Stimulated activated CD4-positive, alpha-beta T cell treated with anti-CD3 and anti-CD28 coated beads, Interleukin-12 subunit alpha, Interleukin-12 subunit beta, amount 100 ng/mL, for 48 hours (primary cell): ENCODE data around the gene ZNF574.
A peak's percentile ranks its signal among the peaks of the same experiment; 100 is the strongest.

Source experiments
- DNase-seq, 3 donors: peaks; one replicate each; pipeline ENCODE4 v3.0.0-alpha.2; 2020; ENCODE audit warnings: low read depth in 2 of 3, low spot score in 1 of 3

ZNF574 gene

DNA sequence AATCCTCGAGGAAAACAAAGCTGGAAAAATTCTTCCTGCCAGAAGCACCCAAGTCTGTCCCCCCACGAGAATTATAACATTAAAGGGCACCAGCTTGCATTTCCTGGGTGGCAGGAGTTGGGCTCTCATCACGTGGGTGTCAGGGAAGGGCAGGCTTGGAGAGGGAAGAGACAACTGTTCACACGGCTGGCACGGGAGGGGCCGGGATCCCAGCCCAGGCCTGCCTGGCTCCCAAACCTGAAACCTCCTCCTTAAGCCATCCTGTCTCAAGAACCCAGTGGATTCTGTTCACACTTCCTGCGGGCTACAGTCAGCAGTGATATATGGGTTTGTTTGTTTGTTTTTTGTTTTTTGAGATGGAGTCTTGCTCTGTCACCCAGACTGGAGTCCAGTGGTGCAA is 18.1 kb upstream of the ZNF574 start:
- no peak for DNase-seq

GRCh38 chr19:42059196-42059595 is 16.8 kb upstream of the ZNF574 start:
- DNase-seq, result no peak

- no peak for DNase-seq
These were observed 15.8 kb upstream of the ZNF574 start for GRCh38 chr19:42060117-42060516.

DNA sequence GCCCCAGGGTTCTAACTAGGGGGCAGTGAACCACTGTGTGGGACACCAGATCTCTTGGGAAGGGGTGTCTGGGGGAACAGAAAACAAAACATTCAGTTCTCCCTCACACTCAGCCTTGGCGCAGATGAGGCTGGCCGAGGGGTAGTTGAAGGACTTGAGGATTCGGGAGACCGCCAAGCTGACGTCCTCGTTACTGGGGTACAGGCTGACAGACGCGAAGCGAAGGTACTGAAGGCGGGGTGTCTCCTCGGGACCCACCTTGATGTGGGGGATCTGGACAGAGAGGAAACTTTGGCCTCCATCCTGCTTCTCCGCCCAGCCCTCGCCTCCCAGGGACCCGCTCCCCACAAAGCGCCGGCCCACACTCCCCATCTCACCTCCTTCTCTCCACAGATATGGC is 13.6 kb upstream of the ZNF574 start:
- no peak for DNase-seq

DNA sequence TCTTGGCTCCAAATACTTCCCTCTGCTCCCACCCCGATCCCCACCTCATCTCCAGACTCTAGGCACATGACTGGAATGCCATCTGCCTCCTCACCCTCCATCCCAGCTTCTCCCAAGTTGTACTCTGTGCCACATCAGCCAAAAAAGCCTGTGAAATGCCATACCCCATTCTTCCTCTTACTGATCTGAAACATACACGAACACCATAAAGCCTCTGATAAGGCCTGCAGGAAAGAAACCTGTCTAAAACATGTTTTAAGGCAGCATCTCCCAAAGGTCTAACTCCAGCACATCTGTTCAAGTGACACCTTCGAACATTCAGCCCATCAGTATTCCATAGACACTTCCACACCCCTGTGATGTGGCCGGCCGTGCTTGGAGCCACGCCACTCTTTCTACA is 11.5 kb upstream of the ZNF574 start:
- DNase-seq, result no peak

DNA sequence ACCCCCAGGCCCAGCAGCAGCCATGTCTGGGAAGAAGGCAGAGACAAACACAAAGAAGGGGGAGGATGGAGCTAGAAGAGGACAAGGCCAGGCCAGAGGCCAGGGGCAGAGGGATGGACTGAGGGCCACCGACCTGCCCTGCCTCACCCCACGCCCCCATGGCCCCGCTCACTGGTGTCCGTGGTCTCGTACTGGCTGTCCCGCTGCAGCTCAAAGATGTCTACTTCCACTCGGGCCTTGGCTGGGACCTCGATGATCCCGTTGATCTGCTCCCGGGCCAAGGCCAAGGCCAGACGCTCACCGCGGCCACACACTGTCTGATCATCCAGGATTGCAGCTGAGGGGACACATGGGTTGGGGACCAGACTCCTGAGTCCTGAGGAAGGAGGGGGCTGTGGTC is 10.9 kb upstream of the ZNF574 start:
- no peak for DNase-seq

- no peak for DNase-seq
These were observed 10.5 kb upstream of the ZNF574 start for GRCh38 chr19:42065511-42065910.

DNA sequence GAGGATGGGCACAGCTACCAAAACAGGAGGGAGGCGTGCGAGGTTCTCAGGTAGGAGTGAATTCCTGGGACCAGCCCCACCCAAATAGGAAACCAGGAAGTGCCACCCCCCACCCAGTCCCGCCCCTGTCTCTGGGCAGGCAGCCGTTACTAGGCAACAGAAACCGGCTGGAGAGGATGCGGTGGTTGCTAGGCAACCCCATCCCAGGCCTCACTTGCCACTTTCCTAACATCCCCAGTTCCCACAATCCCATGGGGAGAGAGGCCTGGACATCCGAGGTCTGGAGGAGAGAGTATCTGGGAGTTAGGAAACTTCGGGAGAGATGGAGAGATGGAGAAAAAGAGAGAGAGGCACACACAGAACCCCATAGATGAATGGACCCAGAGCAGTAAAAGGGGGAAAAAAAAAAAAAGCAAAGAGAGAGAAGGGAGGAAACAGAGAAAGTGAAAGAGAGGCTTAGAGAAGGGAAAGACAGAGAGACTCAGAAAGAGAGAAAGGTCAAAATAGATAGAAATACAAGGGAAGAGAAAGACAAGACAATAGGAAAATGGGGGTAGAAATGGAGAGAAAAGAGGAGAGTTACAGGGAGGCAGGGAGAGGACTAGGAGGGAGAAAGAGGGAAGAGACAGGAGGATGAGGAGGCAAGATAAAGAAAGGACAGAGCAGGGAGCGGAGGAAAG is 9.8 kb upstream of the ZNF574 start:
- no peak for DNase-seq

DNA sequence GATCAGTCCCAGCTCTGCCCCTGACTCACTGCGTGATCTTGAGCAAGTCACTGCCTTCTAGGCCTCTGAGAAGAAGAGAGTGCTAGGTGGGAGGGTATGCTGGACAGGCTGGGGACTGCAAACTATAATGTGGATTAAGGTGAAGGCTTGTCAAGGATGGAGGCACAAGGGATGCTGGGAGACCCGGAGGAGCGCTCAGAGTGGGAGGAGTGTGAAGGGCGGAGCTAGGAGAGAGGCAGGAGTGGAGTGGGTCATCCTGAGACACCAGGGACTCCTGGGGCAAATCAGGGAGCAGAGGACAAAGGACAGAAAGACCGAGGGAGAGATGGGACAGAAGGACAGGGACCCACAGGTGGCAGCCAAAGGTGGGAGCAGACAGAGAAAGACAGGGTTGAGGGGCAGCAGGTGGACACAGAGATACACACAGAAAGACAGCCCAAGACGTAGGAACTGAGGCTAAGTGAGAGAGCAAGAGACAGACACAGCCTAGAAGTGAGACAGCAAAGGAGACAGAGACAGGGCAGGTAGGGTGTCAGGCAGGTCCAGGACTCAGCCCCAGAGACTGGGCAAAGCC is 8.6 kb upstream of the ZNF574 start:
- DNase-seq, result no peak

DNA sequence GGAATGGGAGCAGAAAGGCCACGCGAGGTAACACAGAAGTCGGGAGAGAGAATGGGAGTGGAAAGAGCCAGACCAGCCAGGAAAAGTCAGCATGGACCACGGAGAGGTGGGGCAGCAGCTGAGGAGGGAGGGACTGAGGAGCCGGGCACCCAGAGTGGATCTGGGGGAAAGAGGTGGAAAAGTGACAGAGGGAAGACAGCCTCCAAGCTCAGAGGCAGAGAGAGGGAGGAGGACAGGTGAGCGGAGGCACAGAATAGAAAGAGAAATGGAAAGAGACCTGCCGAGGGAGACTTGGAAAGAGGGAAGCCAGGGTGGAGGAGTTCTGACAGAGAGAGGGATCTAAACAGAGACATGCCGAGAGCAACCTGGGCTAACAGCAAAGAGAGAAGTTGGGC is 7.6 kb upstream of the ZNF574 start:
- no peak for DNase-seq

- no peak for DNase-seq
These were observed 7.0 kb upstream of the ZNF574 start for GRCh38 chr19:42068756-42069571.

DNA sequence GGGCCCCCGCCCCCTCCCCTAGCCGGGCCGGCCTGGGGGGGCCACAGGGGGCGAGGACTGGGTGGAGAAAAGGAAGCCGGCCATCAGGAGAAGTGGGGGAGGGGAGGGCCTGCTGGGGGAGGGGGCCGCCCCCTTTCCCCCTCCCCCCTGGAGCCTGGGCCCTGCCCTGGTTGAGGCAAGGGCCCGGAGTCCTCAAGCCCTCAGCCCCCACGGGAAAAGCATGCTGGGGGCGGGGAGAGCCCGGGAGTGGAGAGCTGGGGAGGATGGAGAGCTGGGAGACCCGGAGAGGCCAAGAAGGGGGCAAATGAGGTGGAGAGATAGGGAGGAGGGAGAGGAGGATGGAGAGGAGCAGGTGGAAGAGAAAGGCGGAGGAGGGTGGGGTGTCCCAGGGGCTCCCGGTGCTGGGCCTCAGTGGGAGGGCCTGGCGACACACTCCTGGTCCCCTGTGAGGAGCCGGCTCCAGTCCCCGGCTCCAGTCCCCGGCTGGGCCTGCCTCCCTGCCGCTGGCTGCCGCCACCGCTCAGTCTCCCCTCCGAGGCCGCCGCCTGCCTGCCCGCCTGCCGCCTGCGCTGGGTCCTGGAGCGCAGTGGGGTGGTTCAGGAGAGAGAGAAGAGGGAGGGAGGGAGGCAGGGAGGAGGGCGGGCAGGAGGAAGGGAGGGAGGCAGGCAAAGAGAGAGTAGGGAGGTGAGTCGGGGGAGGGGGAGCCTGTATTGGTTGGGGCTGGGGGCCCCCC is 6.2 kb upstream of the ZNF574 start, which contains the start of gene GRIK5:
Gene GRIK5, minus strand, starts transcription at position 588 of the 733 bp plus-strand sequence. CDS start 4,436 bp downstream, outside the sequence.
- no peak for DNase-seq

DNA sequence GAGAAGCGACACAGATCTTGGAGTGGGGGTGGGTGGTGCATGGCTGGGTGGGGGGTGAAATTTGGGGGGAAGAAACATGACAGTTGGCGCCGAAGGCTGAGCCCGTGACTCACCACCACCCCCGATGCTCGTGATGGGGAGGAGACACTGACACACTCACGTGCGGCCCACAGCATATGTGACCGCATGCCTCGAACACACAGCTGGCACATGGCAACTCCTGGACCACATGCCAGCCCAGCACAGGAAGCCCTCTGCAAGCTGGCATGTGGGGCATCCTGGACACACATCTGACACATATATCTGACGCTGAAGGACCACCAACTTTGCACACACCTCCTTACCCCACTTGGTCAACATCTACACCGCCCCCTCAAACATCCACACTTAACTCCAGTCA is 4.7 kb upstream of the ZNF574 start:
- DNase-seq, result no peak

- DNase-seq, result peak in 1 of 3 donors; percentile 13
These were observed 1.2 kb upstream of the ZNF574 start for GRCh38 chr19:42074513-42075363.

- no peak for DNase-seq
These were observed 676 bp upstream of the ZNF574 start for GRCh38 chr19:42075364-42075615.

DNA sequence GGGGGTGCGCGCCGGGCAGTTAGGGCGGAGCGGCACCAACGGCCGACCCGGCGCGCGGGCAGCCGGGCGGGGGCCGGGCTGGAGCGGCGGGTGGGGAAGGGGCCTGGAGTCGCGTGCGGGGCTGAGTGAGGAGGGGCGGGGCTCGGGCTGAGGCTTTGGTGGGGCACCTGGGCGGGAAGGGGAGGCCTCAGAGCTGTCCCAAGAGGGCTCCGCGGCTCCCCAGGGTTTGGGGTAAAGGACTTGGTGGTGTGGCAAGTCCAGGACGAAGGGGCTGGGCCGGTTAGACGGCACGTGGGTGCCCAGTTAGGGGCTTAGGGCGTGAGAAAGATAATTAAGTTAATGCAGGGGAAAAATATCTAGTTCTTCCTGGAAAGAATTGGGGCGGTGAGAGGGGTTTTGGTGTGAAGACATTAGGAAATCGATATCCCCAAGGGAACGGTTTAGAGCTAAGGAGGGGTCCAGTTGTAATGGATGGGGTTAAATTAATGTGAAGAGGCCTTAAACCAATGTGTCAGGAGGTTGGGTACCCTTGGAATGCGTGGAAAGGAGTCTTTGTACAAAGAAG is 496 bp downstream of the ZNF574 start:
- DNase-seq, result peak; percentile 5 to 23 (median 15)

- no peak for DNase-seq
These were observed 2.1 kb downstream of the ZNF574 start for GRCh38 chr19:42078058-42078457.

GRCh38 chr19:42078538-42079275 is 2.7 kb downstream of the ZNF574 start:
- DNase-seq, result no peak

DNA sequence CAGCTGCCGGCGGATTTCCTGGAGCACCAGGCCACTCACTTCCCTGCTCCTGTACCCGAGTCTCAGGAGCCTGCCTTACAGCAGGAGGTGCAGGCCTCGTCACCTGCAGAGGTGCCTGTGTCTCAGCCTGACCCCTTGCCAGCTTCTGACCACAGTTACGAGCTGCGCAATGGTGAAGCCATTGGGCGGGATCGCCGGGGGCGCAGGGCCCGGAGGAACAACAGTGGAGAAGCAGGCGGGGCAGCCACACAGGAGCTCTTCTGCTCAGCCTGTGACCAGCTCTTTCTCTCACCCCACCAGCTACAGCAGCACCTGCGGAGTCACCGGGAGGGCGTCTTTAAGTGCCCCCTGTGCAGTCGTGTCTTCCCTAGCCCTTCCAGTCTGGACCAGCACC is 3.3 kb downstream of the ZNF574 start:
- no peak for DNase-seq
